ENCODE measurements around the gene PTPRD. TPM values are rescaled to one million over a fixed set of nuclear protein-coding genes. Genes with fewer than 3 reads are reported as not detected.

The PTPRD gene
- total RNA-seq, 4 donors from 2014 or later = 85.8 to 169 (median 135) TPM

DNA sequence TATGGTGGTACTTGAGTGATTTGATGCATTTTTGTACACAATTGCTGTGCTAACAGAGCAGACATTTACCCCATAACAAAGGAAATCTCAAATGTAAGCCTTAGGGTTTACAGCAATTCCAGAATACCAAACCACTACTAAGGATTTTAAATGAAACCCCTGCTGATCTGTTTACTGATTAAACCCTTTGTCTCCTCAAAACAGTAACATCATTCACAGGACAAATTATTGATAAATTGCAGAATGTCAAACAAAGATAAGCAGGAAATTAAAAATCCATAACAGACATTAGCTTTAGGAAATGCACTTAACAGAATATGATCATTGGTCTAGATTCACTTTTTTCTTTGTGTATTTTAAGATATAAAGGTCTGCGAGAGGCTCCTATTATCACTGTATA is 1796.9 kb downstream of the PTPRD start:
- Histone ChIP-seq H3K27ac (no peak overlapping the region), H3K36me3 (no peaks in the 10 kb centered on the region), H3K9me3 (no peaks in the 10 kb centered on the region), H3K4me1 (no peaks in the 10 kb centered on the region), H3K27me3 (no peaks in the 10 kb centered on the region), H3K4me3 (no peak overlapping the region)
- no peak for TF ChIP-seq POLR2A (IDR thresholded peaks at IDR 0.05)
- TF ChIP-seq, protein P1, sequence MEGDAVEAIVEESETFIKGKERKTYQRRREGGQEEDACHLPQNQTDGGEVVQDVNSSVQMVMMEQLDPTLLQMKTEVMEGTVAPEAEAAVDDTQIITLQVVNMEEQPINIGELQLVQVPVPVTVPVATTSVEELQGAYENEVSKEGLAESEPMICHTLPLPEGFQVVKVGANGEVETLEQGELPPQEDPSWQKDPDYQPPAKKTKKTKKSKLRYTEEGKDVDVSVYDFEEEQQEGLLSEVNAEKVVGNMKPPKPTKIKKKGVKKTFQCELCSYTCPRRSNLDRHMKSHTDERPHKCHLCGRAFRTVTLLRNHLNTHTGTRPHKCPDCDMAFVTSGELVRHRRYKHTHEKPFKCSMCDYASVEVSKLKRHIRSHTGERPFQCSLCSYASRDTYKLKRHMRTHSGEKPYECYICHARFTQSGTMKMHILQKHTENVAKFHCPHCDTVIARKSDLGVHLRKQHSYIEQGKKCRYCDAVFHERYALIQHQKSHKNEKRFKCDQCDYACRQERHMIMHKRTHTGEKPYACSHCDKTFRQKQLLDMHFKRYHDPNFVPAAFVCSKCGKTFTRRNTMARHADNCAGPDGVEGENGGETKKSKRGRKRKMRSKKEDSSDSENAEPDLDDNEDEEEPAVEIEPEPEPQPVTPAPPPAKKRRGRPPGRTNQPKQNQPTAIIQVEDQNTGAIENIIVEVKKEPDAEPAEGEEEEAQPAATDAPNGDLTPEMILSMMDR (IDR thresholded peaks at IDR 0.05) = no peak
- DNase-seq = no peak

DNA sequence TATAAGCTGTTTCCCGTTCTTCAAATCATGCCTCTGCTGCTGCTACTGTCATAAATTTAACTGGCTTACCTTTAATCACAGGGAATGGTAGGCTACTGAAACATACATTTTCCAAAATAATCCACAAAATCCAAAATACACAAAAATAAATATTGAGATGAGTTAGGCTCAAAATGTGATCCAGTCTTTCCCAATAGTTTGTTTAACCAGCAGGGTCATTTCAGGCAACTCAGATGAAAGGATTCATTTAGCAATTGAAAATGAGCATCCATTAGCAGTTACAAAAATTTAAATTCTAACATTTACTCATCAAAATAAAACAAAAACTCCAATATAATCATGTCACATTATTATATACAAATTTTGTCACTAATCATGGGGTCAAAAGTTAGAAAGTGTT is 1797.6 kb downstream of the PTPRD start:
- no peak for DNase-seq
- H3K27ac ChIP-seq = no peak overlapping the region
- no peaks in the 10 kb centered on the region for H3K4me1 ChIP-seq
- no peak overlapping the region for H3K4me3 ChIP-seq
- H3K36me3 ChIP-seq = no peaks in the 10 kb centered on the region
- TF ChIP-seq POLR2A (IDR thresholded peaks at IDR 0.05) = no peak
- TF ChIP-seq, protein P1 (IDR thresholded peaks at IDR 0.05) = no peak
- H3K9me3 ChIP-seq = no peaks in the 10 kb centered on the region
- no peaks in the 10 kb centered on the region for H3K27me3 ChIP-seq

DNA sequence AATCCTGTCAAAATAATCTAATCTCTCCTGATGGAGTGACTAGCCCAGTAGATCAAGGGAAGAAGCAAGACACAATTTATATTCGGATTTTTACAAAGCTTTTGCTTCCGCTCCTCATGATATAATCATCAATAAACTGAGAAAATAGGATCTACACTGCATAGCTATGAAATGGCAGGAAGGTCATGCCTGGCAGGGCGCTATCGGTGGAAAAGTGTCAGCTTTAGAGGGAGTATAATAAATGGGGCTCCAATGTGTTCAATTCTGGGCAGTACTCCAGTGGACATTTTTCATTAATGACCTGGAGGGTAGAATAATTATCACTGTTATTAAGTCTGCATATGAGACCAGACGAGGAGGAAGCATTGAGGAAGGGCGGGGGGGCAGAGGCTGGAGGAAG is 1799.9 kb downstream of the PTPRD start:
- Histone ChIP-seq H3K4me3 (no peak overlapping the region), H3K4me1 (no peaks in the 10 kb centered on the region), H3K27me3 (no peaks in the 10 kb centered on the region), H3K27ac (no peak overlapping the region), H3K9me3 (no peaks in the 10 kb centered on the region), H3K36me3 (no peaks in the 10 kb centered on the region)
- TF ChIP-seq, protein P1 (IDR thresholded peaks at IDR 0.05) = no peak
- no peak for TF ChIP-seq POLR2A (IDR thresholded peaks at IDR 0.05)
- DNase-seq = no peak

DNA sequence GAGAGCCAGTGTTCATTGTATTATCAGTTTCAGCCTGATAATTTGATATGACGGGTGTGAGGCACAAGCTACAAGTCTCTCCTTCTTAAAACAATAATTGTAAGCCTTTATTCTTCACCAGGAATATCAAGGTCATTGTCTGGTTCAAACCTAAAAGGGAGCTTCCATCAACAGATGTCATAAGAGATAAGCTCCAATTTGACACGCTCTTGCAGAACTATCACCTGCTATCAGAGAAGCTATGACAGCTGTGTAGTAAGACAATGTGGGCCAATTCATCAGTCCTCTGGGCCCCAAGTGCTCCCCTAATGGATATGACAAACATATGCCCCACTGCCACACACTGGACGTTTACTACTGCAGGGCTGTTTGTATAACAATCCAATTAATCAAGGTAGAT is 1803.1 kb downstream of the PTPRD start:
- DNase-seq = no peak
- H3K4me3 ChIP-seq = no peak overlapping the region
- TF ChIP-seq, protein P1 (IDR thresholded peaks at IDR 0.05) = no peak
- TF ChIP-seq POLR2A (IDR thresholded peaks at IDR 0.05) = no peak

DNA sequence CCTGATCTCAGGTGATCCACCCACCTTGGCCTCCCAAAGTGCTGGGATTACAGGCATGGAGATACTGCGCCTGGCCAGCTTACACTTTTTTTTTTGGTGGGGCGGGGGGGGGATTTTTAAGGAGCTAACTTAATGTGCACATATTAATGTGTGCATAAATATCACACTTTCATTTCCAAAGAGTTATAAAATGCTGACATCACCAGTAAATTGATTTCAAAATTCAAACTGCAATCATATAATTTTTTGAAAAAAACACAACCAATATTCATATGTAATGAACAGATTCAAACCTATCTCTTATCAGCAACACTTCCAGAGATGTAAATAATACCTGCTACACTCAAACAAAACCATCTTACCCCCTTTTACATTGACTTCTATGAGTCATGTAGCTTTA is 1806.7 kb downstream of the PTPRD start:
- no peak for TF ChIP-seq POLR2A (IDR thresholded peaks at IDR 0.05)
- H3K36me3 ChIP-seq = no peaks in the 10 kb centered on the region
- H3K4me1 ChIP-seq = peaks cover 0 to 9% (median 0%) of the 10 kb centered on the region in 4 donors
- H3K27ac ChIP-seq = no peak overlapping the region
- H3K27me3 ChIP-seq = no peaks in the 10 kb centered on the region
- no peaks in the 10 kb centered on the region for H3K9me3 ChIP-seq
- no peak overlapping the region for H3K4me3 ChIP-seq
- DNase-seq = no peak

More for the DNA sequence above, 1803.1 kb downstream of the PTPRD start:
- Histone ChIP-seq H3K36me3 (no peaks in the 10 kb centered on the region), H3K9me3 (no peaks in the 10 kb centered on the region), H3K27ac (no peak overlapping the region), H3K27me3 (no peaks in the 10 kb centered on the region), H3K4me1 (no peaks in the 10 kb centered on the region)

DNA sequence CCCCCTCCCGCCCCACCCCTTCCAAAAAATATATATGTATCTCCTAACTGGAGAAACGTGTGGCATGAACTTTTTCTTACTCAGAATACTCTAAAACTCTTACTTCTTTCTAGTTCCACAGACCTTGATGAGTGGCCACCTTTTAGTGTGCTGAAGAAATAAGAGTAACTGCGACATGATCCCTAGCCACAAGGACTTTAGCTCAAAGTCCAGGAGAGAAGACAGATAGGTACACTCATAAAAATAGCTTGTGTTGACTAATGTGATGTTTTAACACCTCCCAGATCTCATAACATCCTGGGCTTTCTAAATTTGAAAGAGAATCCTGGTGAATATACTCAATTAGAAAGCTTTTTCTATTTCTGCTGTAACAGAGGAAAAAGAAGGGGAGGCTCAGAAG is 1808.2 kb downstream of the PTPRD start:
- DNase-seq = no peak
- H3K36me3 ChIP-seq = no peaks in the 10 kb centered on the region
- no peaks in the 10 kb centered on the region for H3K27me3 ChIP-seq
- H3K4me3 ChIP-seq = no peak overlapping the region
- no peaks in the 10 kb centered on the region for H3K9me3 ChIP-seq
- peaks cover 0 to 9% (median 0%) of the 10 kb centered on the region in 4 donors for H3K4me1 ChIP-seq
- TF ChIP-seq, protein P1 (IDR thresholded peaks at IDR 0.05) = no peak
- TF ChIP-seq POLR2A (IDR thresholded peaks at IDR 0.05) = no peak
- H3K27ac ChIP-seq = peak overlapping the region in 1 of 4 donors; percentile 22

Data from Peyer's patch (tissue), 4 donors.